OCI-LY3 (cell line): ENCODE measurements around the gene SUPV3L1.

ENCODE experiments used
- H2AFZ ChIP-seq: fragments of 200-600, 300-600 bp; shearing (Covaris generic); 2 replicates; pipeline ENCODE4 v1.6.0; 2014; ENCODE audit warnings: antibody characterized with exemption, low read depth, low read length
- H3K27ac ChIP-seq: fragments of 200-600, 300-600 bp; sonication (generic); 2 replicates; pipeline ENCODE4 v1.5.1; 2014; ENCODE audit warnings: mild to moderate bottlenecking, low read length, moderate library complexity, mixed read lengths
- H3K27me3 ChIP-seq: fragments of 200-600, 300-600 bp; sonication (generic); 2 replicates; pipeline ENCODE4 v1.6.1; 2014; ENCODE audit warnings: low read depth, low read length, mixed read lengths
- H3K36me3 ChIP-seq: fragments of 200-600, 300-600 bp; sonication (generic); replicated peaks from 2 replicates; pipeline ENCODE3; 2014; ENCODE audit warnings: low read depth, low read length, mixed read lengths
- H3K4me1 ChIP-seq: fragments of 300-600, 200-600 bp; sonication (generic); 2 replicates; pipeline ENCODE4 v1.6.1; 2014; ENCODE audit warnings: low read length, mixed read lengths
- H3K4me2 ChIP-seq: fragments of 200-600, 300-600 bp; sonication (generic); 2 replicates; pipeline ENCODE4 v1.6.1; 2014; ENCODE audit warnings: low read length, mixed read lengths
- H3K4me3 ChIP-seq: fragments of 300-600, 200-600 bp; sonication (generic); 2 replicates; pipeline ENCODE4 v1.5.1; 2014; ENCODE audit warnings: antibody characterized with exemption, mild to moderate bottlenecking, low read length, moderate library complexity
- H3K79me2 ChIP-seq: fragments of 300-600, 200-600 bp; shearing (Covaris generic); 2 replicates; pipeline ENCODE4 v1.6.1; 2014; ENCODE audit warnings: mild to moderate bottlenecking, low read length, mixed read lengths
- H3K9ac ChIP-seq: fragments of 300-600, 200-600 bp; shearing (Covaris generic); 2 replicates; pipeline ENCODE4 v1.6.0; 2014; ENCODE audit warnings: mild to moderate bottlenecking, low read length, moderate library complexity
- H3K9me3 ChIP-seq: fragments of 200-600, 300-600 bp; shearing (Covaris generic); 2 replicates; pipeline ENCODE4 v1.6.1; 2014; ENCODE audit warnings: low read length, mixed read lengths; ENCODE audit not compliant: insufficient read depth
- H4K20me1 ChIP-seq: fragments of 200-600, 300-600 bp; sonication (generic); 2 replicates; pipeline ENCODE4 v1.6.1; 2016; ENCODE audit warnings: low read length, mixed read lengths; ENCODE audit not compliant: insufficient read depth
- EZH2phosphoT487 ChIP-seq: fragments of 200-600 bp; shearing (Covaris generic); IDR thresholded peaks from 2 replicates; pipeline ENCODE4 v1.6.1; 2018; ENCODE audit warnings: antibody characterized with exemption, mixed run types, low read depth
- TF ChIP-seq, protein P1 (sequence below): fragments of 200-600, 300-600 bp; sonication (generic); IDR thresholded peaks from 2 replicates; pipeline ENCODE4 v1.5.1; 2014; ENCODE audit warnings: antibody characterized with exemption, low read length, low read depth

Gene SUPV3L1

DNA sequence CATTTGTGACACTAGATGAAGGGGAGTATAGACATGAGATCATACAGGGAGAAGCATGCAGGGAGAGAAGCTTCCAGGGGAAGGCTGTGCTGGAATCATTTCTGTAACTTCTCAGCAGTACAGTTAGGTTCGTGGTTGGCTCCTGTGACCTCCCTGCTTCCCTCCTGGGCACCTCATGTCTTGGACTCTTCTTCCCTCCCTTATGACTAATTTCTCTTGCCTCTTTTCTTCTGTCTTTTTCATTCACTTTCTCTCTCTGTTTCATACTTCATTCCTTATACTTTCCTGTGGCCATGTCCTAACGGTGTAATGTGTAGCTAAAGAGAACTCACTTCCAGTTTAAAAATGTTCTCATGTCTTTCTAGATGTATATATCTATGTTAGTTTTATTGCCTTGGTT lies 21.0 kb downstream of the SUPV3L1 start:
- H3K27me3 ChIP-seq = no peaks in the 10 kb centered on the region
- no peak overlapping the region for H3K4me2 ChIP-seq
- no peaks in the 10 kb centered on the region for H3K79me2 ChIP-seq
- no peak overlapping the region for H3K4me3 ChIP-seq
- TF ChIP-seq EZH2phosphoT487 = no peak
- TF ChIP-seq, protein P1, sequence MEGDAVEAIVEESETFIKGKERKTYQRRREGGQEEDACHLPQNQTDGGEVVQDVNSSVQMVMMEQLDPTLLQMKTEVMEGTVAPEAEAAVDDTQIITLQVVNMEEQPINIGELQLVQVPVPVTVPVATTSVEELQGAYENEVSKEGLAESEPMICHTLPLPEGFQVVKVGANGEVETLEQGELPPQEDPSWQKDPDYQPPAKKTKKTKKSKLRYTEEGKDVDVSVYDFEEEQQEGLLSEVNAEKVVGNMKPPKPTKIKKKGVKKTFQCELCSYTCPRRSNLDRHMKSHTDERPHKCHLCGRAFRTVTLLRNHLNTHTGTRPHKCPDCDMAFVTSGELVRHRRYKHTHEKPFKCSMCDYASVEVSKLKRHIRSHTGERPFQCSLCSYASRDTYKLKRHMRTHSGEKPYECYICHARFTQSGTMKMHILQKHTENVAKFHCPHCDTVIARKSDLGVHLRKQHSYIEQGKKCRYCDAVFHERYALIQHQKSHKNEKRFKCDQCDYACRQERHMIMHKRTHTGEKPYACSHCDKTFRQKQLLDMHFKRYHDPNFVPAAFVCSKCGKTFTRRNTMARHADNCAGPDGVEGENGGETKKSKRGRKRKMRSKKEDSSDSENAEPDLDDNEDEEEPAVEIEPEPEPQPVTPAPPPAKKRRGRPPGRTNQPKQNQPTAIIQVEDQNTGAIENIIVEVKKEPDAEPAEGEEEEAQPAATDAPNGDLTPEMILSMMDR = no peak
- no peak overlapping the region for H3K9ac ChIP-seq
- peaks cover 2% of the 10 kb centered on the region for H3K36me3 ChIP-seq
- H4K20me1 ChIP-seq = no peaks in the 10 kb centered on the region
- no peak overlapping the region for H3K27ac ChIP-seq
- peaks cover 9% of the 10 kb centered on the region for H3K4me1 ChIP-seq
- no peak overlapping the region for H2AFZ ChIP-seq
- no peaks in the 10 kb centered on the region for H3K9me3 ChIP-seq

DNA sequence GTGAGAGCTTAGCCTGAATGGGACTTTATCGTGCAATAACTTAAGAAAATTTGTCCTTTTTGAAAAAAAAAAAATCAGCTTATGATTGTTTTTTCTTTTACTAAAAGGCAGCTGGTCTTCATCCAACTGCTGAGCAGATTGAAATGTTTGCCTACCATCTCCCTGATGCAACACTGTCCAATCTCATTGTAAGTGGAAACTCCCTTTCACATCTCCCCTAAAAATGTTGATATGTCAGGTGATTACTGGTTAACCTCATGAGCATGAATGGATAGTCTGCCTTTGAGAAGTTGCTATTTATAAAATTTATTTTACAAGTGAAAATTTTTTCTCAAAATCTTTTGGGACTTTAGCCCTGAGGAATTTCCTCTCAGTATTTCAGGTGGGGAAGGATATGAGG lies 22.3 kb downstream of the SUPV3L1 start:
- Histone ChIP-seq H3K36me3 (peaks cover 2% of the 10 kb centered on the region), H3K4me2 (no peak overlapping the region), H3K27me3 (no peaks in the 10 kb centered on the region), H4K20me1 (no peaks in the 10 kb centered on the region), H2AFZ (no peak overlapping the region), H3K79me2 (no peaks in the 10 kb centered on the region), H3K9me3 (no peaks in the 10 kb centered on the region), H3K27ac (peak overlapping the region; percentile 32; the same call in 1 of the 2 replicates), H3K9ac (no peak overlapping the region), H3K4me1 (peaks cover 9% of the 10 kb centered on the region), H3K4me3 (no peak overlapping the region)
- TF ChIP-seq, protein P1 = no peak
- no peak for TF ChIP-seq EZH2phosphoT487

DNA sequence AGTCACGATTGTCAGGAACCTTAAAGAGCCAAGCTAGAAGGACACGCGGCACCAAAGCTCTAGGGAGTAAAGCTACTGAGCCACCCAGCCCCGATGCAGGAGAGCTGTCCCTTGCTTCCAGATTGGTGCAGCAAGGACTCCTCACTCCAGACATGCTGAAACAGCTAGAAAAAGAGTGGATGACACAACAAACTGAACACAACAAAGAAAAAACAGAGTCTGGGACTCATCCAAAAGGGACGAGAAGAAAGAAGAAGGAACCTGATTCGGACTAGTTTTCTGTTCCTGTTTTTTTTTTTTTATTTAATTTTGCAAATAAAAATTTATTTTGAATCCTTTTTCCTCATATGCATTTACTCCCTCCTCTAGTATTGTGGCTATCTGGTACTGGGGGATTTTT lies 28.7 kb downstream of the SUPV3L1 start:
- H3K27ac ChIP-seq = no peak overlapping the region
- no peak overlapping the region for H3K4me3 ChIP-seq

DNA sequence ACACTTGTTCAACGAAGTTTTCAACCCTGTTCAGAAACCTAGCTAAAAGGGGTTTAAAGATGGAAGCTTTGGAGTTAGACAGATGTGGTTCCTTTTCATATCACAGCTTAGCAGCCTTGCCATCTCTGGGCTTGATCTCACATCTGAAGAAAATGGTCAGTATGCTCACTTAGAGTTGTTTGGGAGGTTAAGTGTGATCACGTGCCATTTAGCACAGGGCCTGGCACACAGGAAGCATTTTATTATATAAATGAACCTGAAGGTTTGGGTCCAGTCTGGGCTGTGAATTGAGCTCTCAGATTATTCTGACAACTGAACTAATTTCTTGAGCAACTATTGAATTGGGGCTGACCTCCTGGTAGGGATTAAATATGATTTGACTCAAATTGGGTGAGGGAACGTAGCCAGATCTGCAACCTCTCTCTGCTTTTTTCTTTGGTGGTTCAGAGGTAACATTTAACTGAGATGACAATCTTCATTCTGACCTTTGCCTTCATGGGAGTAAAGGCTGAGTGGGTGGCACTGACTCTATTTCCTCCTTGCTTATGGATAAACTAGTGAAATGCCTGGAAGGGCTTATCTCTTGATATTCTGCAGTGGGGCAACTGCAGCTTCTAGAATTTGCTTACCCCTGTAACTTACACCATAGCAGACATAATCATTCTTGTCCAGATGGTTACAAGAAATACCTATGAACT lies 29.9 kb downstream of the SUPV3L1 start:
- no peaks in the 10 kb centered on the region for H3K9me3 ChIP-seq

More for the DNA sequence above, 28.7 kb downstream of the SUPV3L1 start:
- no peaks in the 10 kb centered on the region for H3K79me2 ChIP-seq
- no peak overlapping the region for H3K4me2 ChIP-seq
- H3K4me1 ChIP-seq = no peaks in the 10 kb centered on the region
- H3K9ac ChIP-seq = no peak overlapping the region
- no peaks in the 10 kb centered on the region for H3K9me3 ChIP-seq
- H3K27me3 ChIP-seq = no peaks in the 10 kb centered on the region
- no peak for TF ChIP-seq EZH2phosphoT487
- TF ChIP-seq, protein P1 = no peak
- peaks cover 12% of the 10 kb centered on the region for H3K36me3 ChIP-seq
- H4K20me1 ChIP-seq = no peaks in the 10 kb centered on the region
- H2AFZ ChIP-seq = no peak overlapping the region

More for the DNA sequence above, 29.9 kb downstream of the SUPV3L1 start:
- Histone ChIP-seq H3K4me1 (no peaks in the 10 kb centered on the region), H3K79me2 (no peaks in the 10 kb centered on the region), H3K27ac (no peak overlapping the region), H3K27me3 (no peaks in the 10 kb centered on the region), H2AFZ (no peak overlapping the region), H3K36me3 (peaks cover 12% of the 10 kb centered on the region), H3K4me2 (no peak overlapping the region), H4K20me1 (no peaks in the 10 kb centered on the region), H3K4me3 (no peak overlapping the region), H3K9ac (no peak overlapping the region)
- no peak for TF ChIP-seq EZH2phosphoT487
- TF ChIP-seq, protein P1 = no peak
